ENCODE results near the gene CCDC192.

- TF ChIP-seq ARNTL (CRISPR knock-in tag; IDR thresholded peaks at IDR 0.05; ENCODE audit: borderline replicate concordance, low read depth) (no peak), TSHZ2 (CRISPR knock-in tag; IDR thresholded peaks at IDR 0.05) (no peak), ZNF70 (CRISPR knock-in tag; IDR thresholded peaks at IDR 0.05) (no peak), PATZ1 (CRISPR knock-in tag; IDR thresholded peaks at IDR 0.05; ENCODE audit: borderline replicate concordance) (no peak), CREB5 (CRISPR knock-in tag; IDR thresholded peaks at IDR 0.05; ENCODE audit: low read depth) (no peak), CSDC2 (CRISPR knock-in tag; IDR thresholded peaks at IDR 0.05) (no peak), SNAI2 (CRISPR knock-in tag; IDR thresholded peaks at IDR 0.05) (no peak), ZC3H10 (CRISPR knock-in tag; IDR thresholded peaks at IDR 0.05) (no peak), ISL1 (CRISPR knock-in tag; IDR thresholded peaks at IDR 0.05) (no peak), ZNF8 (CRISPR knock-in tag; IDR thresholded peaks at IDR 0.05) (no peak)
These were observed 55.6 kb downstream of the CCDC192 start for GRCh38 chr5:127758766-127759283.

All from SK-N-SH treated with all-trans-retinoic acid at 6 μM for 48 hours (cell line).